HS-27A (cell line): ENCODE data around the gene ARGLU1.

ENCODE experiments used
- DNase-seq: peaks from one replicate; pipeline ENCODE4 v3.0.0-alpha.2; 2012; ENCODE audit warnings: low read depth, missing footprints

ARGLU1 gene

GRCh38 chr13:106499896-106500295 is 68.0 kb downstream of the ARGLU1 start:
- no peak for DNase-seq

GRCh38 chr13:106499113-106499512 is 68.8 kb downstream of the ARGLU1 start:
- no peak for DNase-seq

DNA sequence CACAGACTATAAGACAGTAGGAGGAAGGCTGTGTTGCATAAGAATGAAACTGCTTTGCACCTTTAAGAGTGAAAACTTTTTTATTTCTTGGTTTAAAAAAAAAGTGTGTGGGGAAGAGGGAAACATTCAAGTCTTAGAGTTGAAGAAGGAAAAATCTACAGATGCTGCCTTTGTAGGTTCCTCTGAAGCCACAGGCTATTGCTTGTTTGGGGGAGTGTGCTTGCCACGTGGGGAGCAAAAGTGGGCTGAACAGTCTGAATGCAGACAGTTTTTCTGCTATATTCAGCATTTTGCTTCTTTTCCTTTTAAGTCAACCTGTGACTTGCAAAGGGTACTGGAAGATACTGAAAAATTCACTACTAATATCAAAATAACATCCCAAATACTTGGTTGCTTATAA is 69.4 kb downstream of the ARGLU1 start:
- DNase-seq: no peak

- DNase-seq: no peak
Observed at GRCh38 chr13:106498158-106498557, 69.8 kb downstream of the ARGLU1 start.

- no peak for DNase-seq
Observed at GRCh38 chr13:106497079-106497478, 70.9 kb downstream of the ARGLU1 start.

DNA sequence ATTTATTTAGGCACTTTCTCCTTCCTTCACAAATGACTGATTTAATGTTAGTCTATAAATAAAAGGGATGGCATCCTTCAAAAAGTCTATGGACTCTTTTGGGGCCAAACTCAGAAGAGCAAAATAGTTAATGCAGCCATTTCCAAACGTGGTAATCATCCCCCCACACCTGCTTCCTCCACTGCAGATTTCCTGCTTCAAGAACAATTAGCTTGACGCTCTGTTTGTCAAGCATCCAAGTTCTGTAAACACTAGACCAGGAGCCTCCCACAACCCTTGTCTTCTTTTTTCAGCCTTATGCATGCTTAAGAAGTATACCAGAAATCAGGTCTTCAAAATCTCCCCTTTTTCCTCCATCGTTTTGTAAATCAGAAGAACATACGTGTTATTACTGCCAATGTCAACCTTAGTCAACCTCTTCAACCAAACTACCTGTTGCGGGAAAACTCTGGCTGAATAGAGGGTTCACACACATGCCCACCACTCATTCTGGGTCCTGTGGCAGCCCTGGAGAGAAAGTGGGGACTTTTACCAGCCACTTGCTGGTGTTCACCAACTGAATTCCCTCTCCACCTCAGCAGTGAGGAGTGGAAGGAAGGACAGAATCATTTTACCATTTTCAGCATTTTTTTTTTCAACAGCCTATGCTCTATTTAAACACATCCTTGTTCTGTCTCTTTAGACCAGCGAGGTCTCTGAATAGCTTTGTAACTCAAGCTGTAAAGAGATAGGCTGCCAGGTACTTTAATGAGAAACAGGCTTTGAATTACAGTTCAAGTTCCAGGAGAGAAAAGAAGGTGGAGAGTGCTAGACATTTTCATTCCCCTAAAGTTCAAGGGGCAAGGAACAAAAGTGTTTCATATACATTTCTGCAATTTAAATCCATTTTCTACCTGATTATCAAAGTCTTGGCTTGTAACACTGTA is 71.6 kb downstream of the ARGLU1 start:
- no peak for DNase-seq

GRCh38 chr13:106494936-106495335 is 73.0 kb downstream of the ARGLU1 start:
- DNase-seq: no peak

GRCh38 chr13:106494506-106494905 is 73.4 kb downstream of the ARGLU1 start:
- no peak for DNase-seq

- no peak for DNase-seq
Observed at GRCh38 chr13:106493533-106494220, 74.3 kb downstream of the ARGLU1 start.

GRCh38 chr13:106492588-106493475 is 75.1 kb downstream of the ARGLU1 start:
- no peak for DNase-seq

DNA sequence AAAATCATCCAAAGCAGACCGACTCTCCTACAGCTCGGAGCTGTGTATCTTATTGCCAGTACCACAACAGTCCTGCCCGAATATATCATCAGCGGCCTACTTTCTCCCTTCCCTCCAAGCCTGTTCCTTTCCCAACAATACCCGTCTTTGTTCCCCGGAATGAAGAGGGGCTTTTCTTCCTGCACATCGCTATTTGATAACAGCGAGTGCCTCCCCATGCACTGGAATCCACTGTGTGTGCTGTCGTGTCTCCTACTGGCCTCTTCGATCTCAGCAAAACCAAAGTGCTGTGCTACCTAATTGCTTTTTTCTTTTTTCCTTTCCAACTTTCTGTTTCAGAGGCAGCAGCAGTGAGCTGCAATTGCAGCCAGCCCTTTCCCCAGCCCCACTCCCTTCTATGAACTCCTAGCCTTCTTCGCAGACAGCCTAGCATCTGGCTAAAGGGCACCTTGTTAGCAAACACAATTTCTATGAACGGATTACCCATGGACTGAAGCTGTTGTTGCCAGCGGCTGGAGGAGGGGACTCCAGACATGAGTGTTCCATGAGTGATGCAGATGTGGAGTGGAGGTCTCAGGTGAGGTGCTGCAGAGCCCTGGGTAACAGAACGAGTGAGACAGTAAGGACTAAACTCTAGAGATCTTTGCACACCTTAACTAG is 75.9 kb downstream of the ARGLU1 start:
- no peak for DNase-seq
